ENCODE measurements around the gene HOXC4. TPM values are rescaled to one million over a fixed set of nuclear protein-coding genes. Genes with fewer than 3 reads are reported as not detected.

Gene HOXC4
- polyA plus RNA-seq, 1 experiment, result not detected

- H3K27ac ChIP-seq (ENCODE audit: low read depth, low read length), result no peak overlapping the region
- peaks cover 97% of the 10 kb centered on the region for H3K27me3 ChIP-seq (ENCODE audit: control insufficient read depth, insufficient read depth, low read length)
- H3K9me3 ChIP-seq (ENCODE audit: control insufficient read depth, insufficient read depth, low read length), result peaks cover 12% of the 10 kb centered on the region; the same call in 1 of the 2 replicates
- H3K4me3 ChIP-seq (ENCODE audit: low read depth, low read length), result no peak overlapping the region
- no peak for DNase-seq (ENCODE audit: low read depth, low spot score)
- ChIA-PET POLR2A (interaction anchor here (0.6 kb wide), 1 partner anchor 175 kb away, joined by 4 read pairs; no protein-coding TSS in a partner anchor), CTCF (interaction anchor here (0.5 to 1.2 kb wide), 3 partner anchors 10 to 354 kb away, joined by 3 to 4 read pairs (median 4); no protein-coding TSS in a partner anchor)
- no peak for TF ChIP-seq CTCF (IDR thresholded peaks at IDR 0.05; ENCODE audit: low read depth, low read length)
These were observed 37.1 kb upstream of the HOXC4 start for GRCh38 chr12:54016478-54016964.

- Histone ChIP-seq H3K9me3 (ENCODE audit: control insufficient read depth, insufficient read depth, low read length) (peaks cover 12% of the 10 kb centered on the region; the same call in 1 of the 2 replicates), H3K27ac (ENCODE audit: low read depth, low read length) (no peak overlapping the region), H3K4me3 (ENCODE audit: low read depth, low read length) (peak overlapping the region; percentile 40), H3K27me3 (ENCODE audit: control insufficient read depth, insufficient read depth, low read length) (peaks cover 98% of the 10 kb centered on the region)
- POLR2A ChIA-PET, result interaction anchor here (0.6 kb wide), 1 partner anchor 10 kb away, joined by 3 read pairs; no protein-coding TSS in a partner anchor
- no peak for DNase-seq (ENCODE audit: low read depth, low spot score)
- TF ChIP-seq CTCF (IDR thresholded peaks at IDR 0.05; ENCODE audit: low read depth, low read length), result no peak
- CTCF ChIA-PET, result interaction anchor here (1.2 to 1.3 kb wide), 2 partner anchors 10 to 184 kb away, joined by 4 to 12 read pairs; no protein-coding TSS in a partner anchor
These were observed 36.4 kb upstream of the HOXC4 start for GRCh38 chr12:54017027-54017788.

- CTCF ChIA-PET, result interaction anchor here (1.2 to 1.3 kb wide), 2 partner anchors 11 to 183 kb away, joined by 4 to 12 read pairs; no protein-coding TSS in a partner anchor
- peak overlapping the region; percentile 40 for H3K4me3 ChIP-seq (ENCODE audit: low read depth, low read length)
- no peak for DNase-seq (ENCODE audit: low read depth, low spot score)
- no peak overlapping the region for H3K27ac ChIP-seq (ENCODE audit: low read depth, low read length)
- H3K9me3 ChIP-seq (ENCODE audit: control insufficient read depth, insufficient read depth, low read length), result peaks cover 12% of the 10 kb centered on the region; the same call in 1 of the 2 replicates
- H3K27me3 ChIP-seq (ENCODE audit: control insufficient read depth, insufficient read depth, low read length), result peaks cover 99% of the 10 kb centered on the region
- POLR2A ChIA-PET, result interaction anchor here (0.6 kb wide), 1 partner anchor 11 kb away, joined by 3 read pairs; no protein-coding TSS in a partner anchor
- no peak for TF ChIP-seq CTCF (IDR thresholded peaks at IDR 0.05; ENCODE audit: low read depth, low read length)
These were observed 35.7 kb upstream of the HOXC4 start for GRCh38 chr12:54017878-54018467.

DNA sequence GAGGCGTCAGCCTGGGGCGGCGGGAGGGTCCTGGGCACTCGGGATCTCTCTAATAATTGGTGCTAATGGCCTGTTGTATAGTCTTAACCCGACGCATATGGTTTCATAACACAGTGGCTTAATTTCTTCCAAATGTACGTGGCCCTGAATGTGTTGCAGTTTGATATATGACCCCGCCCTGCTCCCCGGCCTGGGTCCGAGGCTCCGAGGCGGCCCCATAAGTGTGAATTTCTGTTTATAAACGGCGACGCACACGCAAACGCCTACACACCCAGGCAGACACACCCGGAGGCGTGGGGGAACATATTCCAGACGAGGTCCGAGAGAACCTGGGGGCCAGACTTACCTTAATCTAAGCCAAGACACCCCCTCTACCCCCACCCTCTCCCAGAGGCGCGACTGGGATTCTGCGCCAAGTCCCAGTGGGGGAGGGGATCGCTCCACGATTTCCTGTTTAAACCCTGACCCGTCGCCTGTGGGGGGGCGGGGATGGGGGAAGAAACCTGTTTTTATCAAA lies 35.1 kb upstream of the HOXC4 start:
- Histone ChIP-seq H3K4me3 (ENCODE audit: low read depth, low read length) (no peak overlapping the region), H3K27ac (ENCODE audit: low read depth, low read length) (no peak overlapping the region), H3K27me3 (ENCODE audit: control insufficient read depth, insufficient read depth, low read length) (peaks cover 99% of the 10 kb centered on the region), H3K9me3 (ENCODE audit: control insufficient read depth, insufficient read depth, low read length) (peaks cover 12% of the 10 kb centered on the region; the same call in 1 of the 2 replicates)
- POLR2A ChIA-PET, result no interaction called here
- no peak for DNase-seq (ENCODE audit: low read depth, low spot score)
- no peak for TF ChIP-seq CTCF (IDR thresholded peaks at IDR 0.05; ENCODE audit: low read depth, low read length)
- CTCF ChIA-PET, result no interaction called here
